ENCODE results near the gene GALNT15.

GRCh38 chr3:16180737-16181134 is 6.3 kb downstream of the GALNT15 start:
- TF ChIP-seq CTCF (IDR thresholded peaks at IDR 0.05) (no peak), POLR2AphosphoS5 (IDR thresholded peaks at IDR 0.05) (no peak), EP300 (IDR thresholded peaks at IDR 0.05) (no peak), POLR2A (IDR thresholded peaks at IDR 0.05) (no peak)

Measured in stomach (tissue), 4 donors.